ENCODE data around the gene DENND6B. TPM values are rescaled to one million over a fixed set of nuclear protein-coding genes. Genes with fewer than 3 reads are reported as not detected.
A peak's percentile ranks its signal among the peaks of the same experiment; 100 is the strongest.

DENND6B gene
- total and polyA plus RNA-seq, 2 donors (not counting 3 experiments of a cell fraction or from before 2014, with no cell fraction given) = 4.1 to 5.9 TPM

DNA sequence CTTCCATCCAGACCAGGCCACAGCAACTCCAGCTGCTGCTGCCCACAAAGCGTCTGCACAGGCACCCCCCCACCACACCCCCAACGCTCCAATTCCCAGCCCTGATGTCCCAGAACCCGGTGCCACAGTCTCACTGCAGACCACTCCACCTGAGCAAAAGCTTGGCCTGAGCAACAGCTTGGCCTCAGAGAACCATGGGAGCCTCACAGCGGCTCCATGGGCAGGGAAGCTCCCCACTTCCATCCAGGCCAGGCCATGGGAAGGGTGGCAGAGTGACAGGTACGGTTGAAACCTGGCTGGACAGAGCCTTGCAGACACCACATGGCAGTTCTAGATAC lies 32.5 kb downstream of the DENND6B start:
- DNase-seq (ENCODE audit: low read depth, low spot score) = no peak
- peaks cover 7 to 25% of the 10 kb centered on the region in 2 experiments for H3K36me3 ChIP-seq (ENCODE audit: control insufficient read depth in 2 of 2, extremely low read depth in 1 of 2, insufficient read depth in 2 of 2, low read length in 2 of 2)
- no peaks in the 10 kb centered on the region for H3K27me3 ChIP-seq (ENCODE audit: control insufficient read depth in 2 of 2, insufficient read depth in 2 of 2, low read length in 2 of 2)
- dilution Hi-C loops (cut with MboI; ENCODE audit: extremely low pct_ligation_motif_present, low sequenced_read_pairs) (no loop called here), intact Hi-C loops (cut with micrococcal nuclease) (loop anchor here (1.0 to 5.0 kb wide), 2 partner anchors 32 to 48 kb away; partner anchors contain the start of gene PPP6R2)
- no peaks in the 10 kb centered on the region for H3K9me1 ChIP-seq (replicated peaks; ENCODE audit: control insufficient read depth, extremely low read depth, insufficient read depth, low read length)
- ChIA-PET CTCF (interaction anchor here (1.0 to 5.8 kb wide), 10 partner anchors 9 to 232 kb away, joined by 3 to 29 read pairs (median 13); partner anchors contain the start of gene DENND6B), POLR2A (interaction anchor here (0.6 to 2.0 kb wide), 2 partner anchors 12 to 150 kb away, joined by 3 to 9 read pairs; no protein-coding TSS in a partner anchor)
- TF ChIP-seq POLR2AphosphoS5 (IDR thresholded peaks at IDR 0.05; ENCODE audit: insufficient read depth, low read depth, low read length) (peak; percentile 1), POLR2A (IDR thresholded peaks at IDR 0.05; ENCODE audit: low read depth, low read length) (peak; percentile 5), FOS (IDR thresholded peaks at IDR 0.05; ENCODE audit: borderline replicate concordance, insufficient read depth, low read length) (no peak)
- no peaks in the 10 kb centered on the region for H4K20me1 ChIP-seq (replicated peaks; ENCODE audit: control insufficient read depth, extremely low read depth, insufficient read depth, low read length)
- H3K4me2 ChIP-seq (ENCODE audit: insufficient read depth, low read length) = no peak overlapping the region
- no peak overlapping the region for H3K4me3 ChIP-seq (replicated peaks in 1 of 3; ENCODE audit: insufficient read depth in 1 of 3, low read depth in 1 of 3, low read length in 3 of 3)
- peaks cover 82% of the 10 kb centered on the region for H3K79me2 ChIP-seq (ENCODE audit: control insufficient read depth, insufficient read depth, low read length)
- no peaks in the 10 kb centered on the region for H3K9me3 ChIP-seq (replicated peaks; ENCODE audit: control insufficient read depth, insufficient read depth, low read length)
- H3K9ac ChIP-seq (replicated peaks; ENCODE audit: extremely low read depth, insufficient read depth, low read length) = peak overlapping the region; percentile 30
- no TSS peak for BruUV-seq (replicated peaks)
- peak overlapping the region; percentile 92 for H3K27ac ChIP-seq (ENCODE audit: insufficient read depth, low read depth, low read length)
- FAIRE-seq = no peak
- no peak overlapping the region for H2AFZ ChIP-seq (ENCODE audit: low read depth, low read length)
- H3K4me1 ChIP-seq (ENCODE audit: control insufficient read depth, extremely low read depth, insufficient read depth, low read length) = peaks cover 20% of the 10 kb centered on the region

DNA sequence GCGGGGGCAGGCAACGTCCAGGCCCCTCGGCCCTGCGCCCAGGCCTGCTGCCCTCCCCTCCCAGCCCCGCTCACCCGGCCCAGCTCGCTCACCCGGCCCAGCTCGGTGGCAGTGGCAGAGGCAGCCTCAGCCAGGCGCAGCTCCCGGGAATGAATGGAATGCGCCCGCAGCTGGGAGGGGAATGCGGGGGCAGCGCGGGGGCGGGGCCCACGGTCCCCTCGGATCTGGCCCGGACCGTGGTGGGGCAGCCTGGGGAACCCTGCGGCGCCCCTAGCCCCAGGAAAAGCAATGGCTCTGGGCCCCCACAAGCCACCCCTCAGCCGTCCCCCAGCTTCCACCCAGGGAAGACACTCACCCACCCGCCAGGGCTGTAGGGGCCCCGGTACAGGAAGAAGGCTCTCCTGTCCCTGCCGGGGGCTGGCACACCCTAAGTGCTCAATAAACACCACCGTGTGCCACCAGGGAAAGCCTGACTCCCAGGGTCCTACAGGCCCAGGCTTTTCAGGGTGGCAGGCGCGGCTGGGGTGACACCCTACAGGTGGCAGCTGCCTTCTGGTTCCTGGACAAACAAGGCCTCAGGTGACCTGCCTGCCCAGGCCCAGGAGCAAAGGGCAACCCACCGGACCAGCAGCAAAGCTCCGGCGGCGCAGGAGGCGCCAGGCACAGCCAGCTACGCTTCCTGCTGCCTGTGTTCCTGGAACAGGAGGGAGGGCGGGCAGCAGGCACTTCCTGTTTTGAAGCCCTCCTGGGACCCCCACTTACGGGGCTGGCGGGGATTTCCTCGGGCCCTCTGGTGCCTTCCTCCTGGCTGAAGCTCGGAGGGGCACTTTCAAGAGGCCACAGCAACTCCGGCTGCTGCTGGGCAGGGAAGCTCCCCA lies 33.1 kb downstream of the DENND6B start:
- peaks cover 20% of the 10 kb centered on the region for H3K4me1 ChIP-seq (ENCODE audit: control insufficient read depth, extremely low read depth, insufficient read depth, low read length)
- BruUV-seq (replicated peaks) = no TSS peak
- no peaks in the 10 kb centered on the region for H4K20me1 ChIP-seq (replicated peaks; ENCODE audit: control insufficient read depth, extremely low read depth, insufficient read depth, low read length)

More for the DNA sequence above, 33.1 kb downstream of the DENND6B start:
- peak overlapping the region; percentile 67 for H3K9ac ChIP-seq (replicated peaks; ENCODE audit: extremely low read depth, insufficient read depth, low read length)
- peaks cover 10 to 30% of the 10 kb centered on the region in 2 experiments for H3K36me3 ChIP-seq (ENCODE audit: control insufficient read depth in 2 of 2, extremely low read depth in 1 of 2, insufficient read depth in 2 of 2, low read length in 2 of 2)
- peak overlapping the region; percentile 92 for H3K27ac ChIP-seq (ENCODE audit: insufficient read depth, low read depth, low read length)
- H3K4me3 ChIP-seq (replicated peaks in 1 of 3; ENCODE audit: insufficient read depth in 1 of 3, low read depth in 1 of 3, low read length in 3 of 3) = peak overlapping the region in 2 of 3 experiments; percentile 6 to 22
- ChIA-PET CTCF (interaction anchor here (0.9 to 5.8 kb wide), 12 partner anchors 10 to 232 kb away, joined by 3 to 29 read pairs (median 8); partner anchors contain the start of gene DENND6B), POLR2A (interaction anchor here (0.9 to 2.0 kb wide), 2 partner anchors 11 to 13 kb away, joined by 4 to 9 read pairs; no protein-coding TSS in a partner anchor)
- intact Hi-C loops (cut with micrococcal nuclease) = loop anchor here (1.0 to 5.0 kb wide), 3 partner anchors 13 to 49 kb away; partner anchors contain the start of gene PPP6R2
- peak overlapping the region; percentile 40 for H3K4me2 ChIP-seq (ENCODE audit: insufficient read depth, low read length)
- H3K27me3 ChIP-seq (ENCODE audit: control insufficient read depth in 2 of 2, insufficient read depth in 2 of 2, low read length in 2 of 2) = no peaks in the 10 kb centered on the region
- no peak overlapping the region for H2AFZ ChIP-seq (ENCODE audit: low read depth, low read length)
- no peaks in the 10 kb centered on the region for H3K9me3 ChIP-seq (replicated peaks; ENCODE audit: control insufficient read depth, insufficient read depth, low read length)
- dilution Hi-C loops (cut with MboI; ENCODE audit: extremely low pct_ligation_motif_present, low sequenced_read_pairs) = no loop called here
- peaks cover 81% of the 10 kb centered on the region for H3K79me2 ChIP-seq (ENCODE audit: control insufficient read depth, insufficient read depth, low read length)
- DNase-seq (ENCODE audit: low read depth, low spot score) = peak; percentile 83
- H3K9me1 ChIP-seq (replicated peaks; ENCODE audit: control insufficient read depth, extremely low read depth, insufficient read depth, low read length) = no peaks in the 10 kb centered on the region
- TF ChIP-seq MYC (IDR thresholded peaks at IDR 0.05; ENCODE audit: low read depth, low read length) (no peak), POLR2AphosphoS5 (IDR thresholded peaks at IDR 0.05; ENCODE audit: insufficient read depth, low read depth, low read length) (peak; percentile 14), FOS (IDR thresholded peaks at IDR 0.05; ENCODE audit: borderline replicate concordance, insufficient read depth, low read length) (no peak), POLR2A (IDR thresholded peaks at IDR 0.05; ENCODE audit: low read depth, low read length) (peak; percentile 9)
- TF ChIP-seq, protein P1, sequence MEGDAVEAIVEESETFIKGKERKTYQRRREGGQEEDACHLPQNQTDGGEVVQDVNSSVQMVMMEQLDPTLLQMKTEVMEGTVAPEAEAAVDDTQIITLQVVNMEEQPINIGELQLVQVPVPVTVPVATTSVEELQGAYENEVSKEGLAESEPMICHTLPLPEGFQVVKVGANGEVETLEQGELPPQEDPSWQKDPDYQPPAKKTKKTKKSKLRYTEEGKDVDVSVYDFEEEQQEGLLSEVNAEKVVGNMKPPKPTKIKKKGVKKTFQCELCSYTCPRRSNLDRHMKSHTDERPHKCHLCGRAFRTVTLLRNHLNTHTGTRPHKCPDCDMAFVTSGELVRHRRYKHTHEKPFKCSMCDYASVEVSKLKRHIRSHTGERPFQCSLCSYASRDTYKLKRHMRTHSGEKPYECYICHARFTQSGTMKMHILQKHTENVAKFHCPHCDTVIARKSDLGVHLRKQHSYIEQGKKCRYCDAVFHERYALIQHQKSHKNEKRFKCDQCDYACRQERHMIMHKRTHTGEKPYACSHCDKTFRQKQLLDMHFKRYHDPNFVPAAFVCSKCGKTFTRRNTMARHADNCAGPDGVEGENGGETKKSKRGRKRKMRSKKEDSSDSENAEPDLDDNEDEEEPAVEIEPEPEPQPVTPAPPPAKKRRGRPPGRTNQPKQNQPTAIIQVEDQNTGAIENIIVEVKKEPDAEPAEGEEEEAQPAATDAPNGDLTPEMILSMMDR (IDR thresholded peaks at IDR 0.05; ENCODE audit: extremely low read depth in 1 of 2, insufficient read depth in 1 of 2, low read depth in 1 of 2, low read length in 2 of 2) = peak in 1 of 2 donors; percentile 1
- peak; percentile 90 for FAIRE-seq

Data from endothelial cell of umbilical vein (primary cell).